Measurements from ENCODE around the gene PKDREJ.
"Not testable (repeated sequence)": the region's sequence is repeated elsewhere in the genome, so short reads cannot be mapped to it uniquely, and the experiment has no call there.

Gene PKDREJ

GRCh38 chr22:46267431-46268279 lies 4.5 kb upstream of the PKDREJ start, which contains the start of gene TTC38:
Gene TTC38, plus strand, starts transcription at chr22:46268008. Its CDS starts 32 bp downstream, at chr22:46268040.
- H3K4me3 ChIP-seq (ENCODE audit: low read length), result peak within 1 kb of the TSS; percentile 63

GRCh38 chr22:46265627-46266026 lies 2.5 kb upstream of the PKDREJ start:
- H3K4me3 ChIP-seq (ENCODE audit: low read length), result not testable (repeated sequence)

More at GRCh38 chr22:46267431-46268279, 4.5 kb upstream of the PKDREJ start, which contains the start of gene TTC38:
- no peak for TF ChIP-seq ZNF274 (IDR thresholded peaks at IDR 0.05; ENCODE audit: low read depth, low read length)

GRCh38 chr22:46264520-46264919 lies 1.4 kb upstream of the PKDREJ start:
- H3K4me3 ChIP-seq (ENCODE audit: low read length), result not testable (repeated sequence)

- H3K4me3 ChIP-seq (ENCODE audit: low read length), result no peak overlapping the region
- no peak for TF ChIP-seq ZNF274 (IDR thresholded peaks at IDR 0.05; ENCODE audit: low read depth, low read length)
Measured at GRCh38 chr22:46262449-46263215, 511 bp downstream of the PKDREJ start.

- TF ChIP-seq ZNF274 (IDR thresholded peaks at IDR 0.05; ENCODE audit: low read depth, low read length), result no peak
- H3K4me3 ChIP-seq (ENCODE audit: low read length), result no peak overlapping the region
Measured at GRCh38 chr22:46260038-46260437, 3.1 kb downstream of the PKDREJ start.

- H3K4me3 ChIP-seq (ENCODE audit: low read length), result no peak overlapping the region
- no peak for TF ChIP-seq ZNF274 (IDR thresholded peaks at IDR 0.05; ENCODE audit: low read depth, low read length)
Measured at GRCh38 chr22:46259374-46259773, 3.8 kb downstream of the PKDREJ start.

- no peak overlapping the region for H3K4me3 ChIP-seq (ENCODE audit: low read length)
- TF ChIP-seq ZNF274 (IDR thresholded peaks at IDR 0.05; ENCODE audit: low read depth, low read length), result no peak
Measured at GRCh38 chr22:46256358-46256958, 6.7 kb downstream of the PKDREJ start.

- no peak overlapping the region for H3K4me3 ChIP-seq (ENCODE audit: low read length)
- no peak for TF ChIP-seq ZNF274 (IDR thresholded peaks at IDR 0.05; ENCODE audit: low read depth, low read length)
Measured at GRCh38 chr22:46251816-46252380, 11.2 kb downstream of the PKDREJ start.

- no peak for TF ChIP-seq ZNF274 (IDR thresholded peaks at IDR 0.05; ENCODE audit: low read depth, low read length)
Measured at GRCh38 chr22:46251266-46251665, 11.9 kb downstream of the PKDREJ start.

GRCh38 chr22:46250783-46251125 lies 12.4 kb downstream of the PKDREJ start:
- no peak for TF ChIP-seq ZNF274 (IDR thresholded peaks at IDR 0.05; ENCODE audit: low read depth, low read length)
- H3K4me3 ChIP-seq (ENCODE audit: low read length), result peak overlapping the region; percentile 71; the same call in 1 of the 2 replicates

More at GRCh38 chr22:46251266-46251665, 11.9 kb downstream of the PKDREJ start:
- peak overlapping the region; percentile 71; the same call in 1 of the 2 replicates for H3K4me3 ChIP-seq (ENCODE audit: low read length)

GRCh38 chr22:46250035-46250782 lies 12.9 kb downstream of the PKDREJ start, which contains the start of gene CDPF1:
Gene CDPF1, minus strand, starts transcription at chr22:46250293. Its CDS starts 2,009 bp downstream, at chr22:46248284.
- TF ChIP-seq ZNF274 (IDR thresholded peaks at IDR 0.05; ENCODE audit: low read depth, low read length), result no peak
- peak within 1 kb of the TSS; percentile 71 for H3K4me3 ChIP-seq (ENCODE audit: low read length)

GRCh38 chr22:46247443-46247975 lies 15.6 kb downstream of the PKDREJ start:
- TF ChIP-seq ZNF274 (IDR thresholded peaks at IDR 0.05; ENCODE audit: low read depth, low read length), result no peak
- no peak overlapping the region for H3K4me3 ChIP-seq (ENCODE audit: low read length)

GRCh38 chr22:46246178-46246577 lies 17.0 kb downstream of the PKDREJ start:
- no peak for TF ChIP-seq ZNF274 (IDR thresholded peaks at IDR 0.05; ENCODE audit: low read depth, low read length)
- no peak overlapping the region for H3K4me3 ChIP-seq (ENCODE audit: low read length)
